Measurements from ENCODE around the gene CAMK2G.

GRCh38 chr10:73884017-73884416 is 9.7 kb upstream of the CAMK2G start:
- TF ChIP-seq, protein P1, sequence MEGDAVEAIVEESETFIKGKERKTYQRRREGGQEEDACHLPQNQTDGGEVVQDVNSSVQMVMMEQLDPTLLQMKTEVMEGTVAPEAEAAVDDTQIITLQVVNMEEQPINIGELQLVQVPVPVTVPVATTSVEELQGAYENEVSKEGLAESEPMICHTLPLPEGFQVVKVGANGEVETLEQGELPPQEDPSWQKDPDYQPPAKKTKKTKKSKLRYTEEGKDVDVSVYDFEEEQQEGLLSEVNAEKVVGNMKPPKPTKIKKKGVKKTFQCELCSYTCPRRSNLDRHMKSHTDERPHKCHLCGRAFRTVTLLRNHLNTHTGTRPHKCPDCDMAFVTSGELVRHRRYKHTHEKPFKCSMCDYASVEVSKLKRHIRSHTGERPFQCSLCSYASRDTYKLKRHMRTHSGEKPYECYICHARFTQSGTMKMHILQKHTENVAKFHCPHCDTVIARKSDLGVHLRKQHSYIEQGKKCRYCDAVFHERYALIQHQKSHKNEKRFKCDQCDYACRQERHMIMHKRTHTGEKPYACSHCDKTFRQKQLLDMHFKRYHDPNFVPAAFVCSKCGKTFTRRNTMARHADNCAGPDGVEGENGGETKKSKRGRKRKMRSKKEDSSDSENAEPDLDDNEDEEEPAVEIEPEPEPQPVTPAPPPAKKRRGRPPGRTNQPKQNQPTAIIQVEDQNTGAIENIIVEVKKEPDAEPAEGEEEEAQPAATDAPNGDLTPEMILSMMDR (IDR thresholded peaks at IDR 0.05) = no peak
- TF ChIP-seq EP300 (IDR thresholded peaks at IDR 0.05; ENCODE audit: borderline replicate concordance in 1 of 2, low read depth in 1 of 2, low read length in 1 of 2) (no peak), EZH2phosphoT487 (IDR thresholded peaks at IDR 0.05; ENCODE audit: borderline replicate concordance, low read depth) (no peak)
